Measurements from ENCODE around the gene ADGRL3.
A peak's percentile ranks its signal among the peaks of the same experiment; 100 is the strongest.
"Not testable (repeated sequence)": the region's sequence is repeated elsewhere in the genome, so short reads cannot be mapped to it uniquely, and the experiment has no call there.

Gene ADGRL3

DNA sequence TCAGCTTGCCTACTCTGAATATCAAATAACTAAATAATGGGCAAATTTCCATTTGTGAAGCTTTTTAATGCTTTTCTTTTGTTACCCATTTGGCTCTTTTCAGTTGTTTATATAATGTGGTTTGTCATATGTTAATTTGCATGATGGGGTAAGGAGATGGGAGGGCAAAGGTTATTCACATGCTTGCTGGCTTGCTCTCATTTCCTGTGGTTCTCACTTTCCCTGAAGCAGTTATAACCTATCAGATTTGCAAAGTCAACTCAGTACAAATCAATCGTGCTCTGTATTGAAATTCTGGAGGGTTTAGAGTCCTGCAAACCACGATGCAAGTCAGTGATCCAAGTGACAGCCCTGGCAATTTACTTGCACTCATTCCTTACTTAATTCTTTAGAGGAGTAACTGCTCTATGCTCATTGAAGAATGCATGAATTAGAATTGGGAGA is 711.2 kb downstream of the ADGRL3 start:
- DNase-seq (ENCODE audit: low spot score), result no peak

GRCh38 chr4:61913619-61914018 is 713.5 kb downstream of the ADGRL3 start:
- no peak for DNase-seq (ENCODE audit: low spot score)

GRCh38 chr4:61915501-61915900 is 715.4 kb downstream of the ADGRL3 start:
- DNase-seq (ENCODE audit: low spot score), result no peak

DNA sequence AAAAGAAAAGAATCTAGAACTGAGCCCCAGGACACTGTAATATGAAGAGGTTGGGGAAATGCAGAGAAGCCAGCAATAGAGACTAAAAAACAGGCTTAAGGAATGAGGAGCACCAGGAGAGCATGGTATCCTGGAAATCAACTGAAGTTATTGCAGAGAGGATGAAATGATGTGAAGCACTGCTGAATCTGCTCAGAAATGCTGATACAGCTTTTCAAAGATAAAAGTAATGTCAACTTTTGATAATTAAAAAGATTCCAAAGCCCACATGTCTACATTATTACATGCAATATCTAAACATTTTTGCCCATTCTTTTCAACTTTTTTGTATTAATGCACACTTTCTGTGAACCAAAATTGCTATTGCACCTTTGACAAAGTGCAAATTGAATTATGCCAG is 718.4 kb downstream of the ADGRL3 start:
- DNase-seq (ENCODE audit: low spot score), result no peak

DNA sequence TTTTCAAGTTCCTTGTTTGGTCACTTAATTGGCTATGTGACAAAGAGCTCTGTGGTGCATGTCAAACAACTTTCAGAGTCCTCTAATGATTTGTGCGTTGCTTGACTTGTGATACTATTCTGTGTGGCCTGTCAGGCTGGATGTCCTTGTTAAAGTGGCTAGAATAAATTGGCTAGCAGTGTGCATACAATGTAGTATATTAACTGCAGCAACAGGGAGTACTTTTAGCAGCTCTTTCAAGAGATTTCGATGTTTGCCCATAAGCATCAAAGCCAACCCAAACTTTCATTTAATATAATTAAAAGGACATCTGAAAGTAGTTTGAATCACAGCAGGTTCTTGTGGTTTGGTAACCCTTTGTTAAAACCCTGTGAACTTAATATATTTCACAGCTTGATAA is 718.9 kb downstream of the ADGRL3 start:
- no peak for DNase-seq (ENCODE audit: low spot score)

- no peak for DNase-seq (ENCODE audit: low spot score)
Observed at GRCh38 chr4:61919561-61919960, 719.4 kb downstream of the ADGRL3 start.

DNA sequence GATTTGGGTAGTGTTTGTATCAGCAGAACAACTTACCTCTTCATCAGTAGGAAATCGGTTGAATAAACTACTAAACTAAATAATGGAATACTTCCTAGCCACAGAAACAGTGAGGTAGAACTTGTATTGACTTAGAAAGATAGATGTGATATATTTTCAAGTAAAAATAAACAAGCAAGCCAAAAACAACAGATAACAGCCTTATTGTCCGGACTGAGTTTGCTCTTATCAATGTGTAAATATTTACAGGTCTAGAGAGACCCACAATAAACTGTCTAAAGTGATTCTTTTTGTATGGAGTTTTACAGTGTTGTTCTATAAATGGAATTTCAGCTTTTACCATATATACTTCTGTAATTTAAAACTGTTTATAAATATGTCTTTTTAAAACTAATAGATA is 721.8 kb downstream of the ADGRL3 start:
- no peak for DNase-seq (ENCODE audit: low spot score)

DNA sequence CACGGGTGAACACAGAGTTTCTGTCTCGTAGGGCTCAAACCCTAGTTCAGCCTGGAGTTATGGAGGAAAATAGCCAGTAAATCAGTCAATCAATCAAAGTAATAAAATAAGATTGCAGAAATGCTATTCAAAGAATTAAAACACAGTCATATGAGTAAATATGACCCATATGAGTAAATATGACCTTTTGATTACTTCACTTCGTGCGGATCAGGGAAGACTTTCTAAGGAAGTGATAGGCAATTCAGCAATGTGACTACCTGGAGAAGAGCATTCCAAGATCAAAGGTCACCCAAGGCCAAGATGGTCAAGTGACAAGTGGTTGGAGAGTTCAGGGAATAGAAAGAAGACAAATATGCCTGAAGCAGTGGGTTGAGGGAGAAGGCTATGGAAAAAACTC is 722.6 kb downstream of the ADGRL3 start:
- DNase-seq (ENCODE audit: low spot score), result no peak

DNA sequence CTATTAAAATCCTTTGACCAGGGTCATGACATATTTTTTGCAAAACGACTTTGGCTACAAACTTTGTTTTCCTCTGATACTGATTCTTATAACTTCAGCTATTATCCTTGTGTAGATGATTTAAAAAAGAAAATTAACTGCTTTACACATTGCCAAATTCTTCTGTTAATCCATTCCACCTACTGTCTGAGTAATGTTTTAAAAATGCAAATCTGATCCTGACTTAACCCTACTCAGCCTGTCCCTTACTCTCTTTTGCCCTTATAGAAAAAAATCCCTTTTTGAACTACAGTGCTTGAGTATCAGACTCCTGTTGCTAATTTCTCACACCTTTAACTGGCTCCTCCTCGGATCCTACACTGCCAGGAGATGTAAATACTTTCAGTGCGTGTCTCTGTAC is 723.1 kb downstream of the ADGRL3 start:
- no peak for DNase-seq (ENCODE audit: low spot score)

DNA sequence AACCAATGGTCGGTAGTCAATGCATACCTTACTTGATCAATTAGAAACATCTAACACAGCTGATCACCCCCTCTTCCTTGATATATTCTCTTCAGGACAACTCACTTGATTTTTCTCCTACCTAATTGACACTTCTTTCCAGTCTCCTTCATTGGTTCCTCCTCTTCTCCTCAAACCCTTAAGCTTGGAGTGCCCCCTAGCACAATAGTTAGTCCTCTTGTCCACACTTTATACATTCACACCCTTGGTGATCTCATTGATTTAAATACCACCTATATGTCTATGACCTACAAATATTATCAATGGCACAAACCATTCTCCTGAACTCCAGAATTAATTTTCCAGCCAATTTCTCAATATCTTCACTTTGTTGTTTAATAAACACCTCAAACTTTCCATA is 724.0 kb downstream of the ADGRL3 start:
- DNase-seq (ENCODE audit: low spot score), result no peak

DNA sequence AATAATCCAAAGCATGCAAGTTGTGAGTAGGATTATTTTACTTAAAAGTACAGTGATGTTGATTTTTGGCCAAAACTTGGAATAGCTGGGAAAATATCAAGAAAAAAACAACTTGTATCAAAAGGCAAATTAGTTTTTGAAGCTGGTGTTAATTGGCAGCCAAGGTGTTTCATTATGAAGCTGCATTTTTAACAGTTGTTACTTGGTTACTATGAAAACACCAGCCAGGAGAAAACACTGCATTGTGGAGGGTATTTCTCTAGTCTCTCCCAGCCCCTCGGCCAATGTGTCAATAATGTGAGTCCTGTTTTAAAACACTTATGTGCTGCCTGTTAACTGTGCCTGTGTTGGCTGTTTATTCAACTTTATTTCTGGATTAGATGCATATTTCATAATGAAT is 733.4 kb downstream of the ADGRL3 start:
- DNase-seq (ENCODE audit: low spot score), result peak; percentile 33

DNA sequence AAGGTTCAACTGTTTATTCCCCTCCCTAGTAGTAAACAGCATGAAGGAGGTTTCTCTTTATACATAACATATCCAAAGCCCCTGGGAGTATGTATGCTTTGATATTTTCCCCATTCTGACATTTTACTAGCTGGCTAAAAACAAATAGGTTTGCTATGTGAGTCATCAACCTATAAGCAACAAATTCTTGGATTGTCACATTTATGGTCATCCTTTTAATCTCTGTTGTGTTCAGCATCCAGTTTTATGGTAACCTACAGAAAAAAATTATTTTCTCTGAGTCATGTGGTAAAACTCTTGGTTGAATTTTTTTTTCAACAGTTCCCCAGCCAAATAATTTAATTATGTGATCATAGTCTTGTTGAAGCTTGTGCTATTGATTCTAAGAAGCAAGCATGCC is 734.1 kb downstream of the ADGRL3 start:
- no peak for DNase-seq (ENCODE audit: low spot score)

DNA sequence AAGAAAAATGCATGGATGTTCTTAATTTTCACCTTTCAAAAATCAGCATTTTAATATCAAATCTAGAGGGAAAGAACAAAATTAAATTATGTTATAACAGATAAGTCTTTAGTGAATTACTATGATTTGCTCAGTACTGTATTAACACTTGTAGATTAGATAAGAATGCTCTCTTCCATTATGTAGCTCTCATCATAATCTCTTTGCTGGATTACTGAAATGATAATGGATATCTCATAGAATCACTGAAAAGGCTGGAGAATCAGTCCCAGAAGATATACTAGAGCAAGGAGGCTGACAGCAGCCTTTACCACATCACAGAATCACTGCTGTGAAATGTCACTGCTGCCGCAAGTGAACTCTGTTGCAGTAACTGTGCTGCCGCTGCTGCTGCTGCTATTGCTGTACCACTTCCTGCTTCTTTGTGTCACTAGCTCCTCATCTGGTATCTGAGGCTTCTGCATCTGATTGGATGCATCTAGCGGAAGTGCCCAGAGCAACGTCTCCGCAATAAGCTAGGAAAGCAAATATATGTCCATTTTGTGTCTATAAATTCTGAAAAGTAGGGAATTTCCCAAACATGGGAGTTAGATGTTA is 738.2 kb downstream of the ADGRL3 start:
- DNase-seq (ENCODE audit: low spot score), result peak; percentile 48

DNA sequence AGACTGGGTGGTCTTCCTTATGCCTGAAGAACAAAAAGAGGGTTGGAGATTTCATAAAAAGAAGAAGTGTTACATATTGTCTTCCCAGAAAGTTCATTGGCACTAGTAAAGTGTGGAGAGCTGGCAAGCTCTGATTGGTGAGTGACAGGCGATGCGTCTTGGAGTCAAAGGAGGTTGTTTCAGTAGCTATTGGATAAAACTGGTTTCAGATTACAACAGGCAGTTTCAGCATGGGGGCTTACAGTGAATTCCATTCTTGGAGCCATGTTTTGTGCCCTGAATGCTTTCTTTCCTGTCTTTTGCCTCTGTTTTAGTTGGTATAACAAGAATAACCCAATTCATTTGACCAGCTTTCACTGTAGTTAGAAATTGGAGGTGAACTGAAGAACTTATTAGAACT is 750.5 kb downstream of the ADGRL3 start:
- DNase-seq (ENCODE audit: low spot score), result no peak

GRCh38 chr4:61953386-61953785 is 753.3 kb downstream of the ADGRL3 start:
- no peak for DNase-seq (ENCODE audit: low spot score)

GRCh38 chr4:61958591-61958990 is 758.5 kb downstream of the ADGRL3 start:
- no peak for DNase-seq (ENCODE audit: low spot score)

DNA sequence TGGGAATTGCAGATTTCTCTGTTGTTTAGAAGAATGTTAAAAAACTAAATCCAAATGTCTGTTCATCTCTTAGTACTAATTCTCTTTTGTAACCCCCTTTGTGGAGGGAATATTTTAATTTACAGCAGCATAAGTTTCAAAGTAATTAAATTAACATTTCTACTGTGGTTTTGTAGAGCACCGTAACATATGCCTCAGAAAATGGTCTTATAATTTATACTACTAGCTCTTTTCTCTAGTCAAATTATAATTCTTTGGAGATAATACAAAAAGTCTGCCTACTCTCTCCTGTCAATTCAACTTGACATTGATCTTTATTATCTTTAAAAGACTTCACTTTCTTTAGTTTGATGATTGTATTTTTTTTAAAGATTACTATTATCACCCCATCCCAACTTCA is 759.0 kb downstream of the ADGRL3 start:
- no peak for DNase-seq (ENCODE audit: low spot score)

- no peak for DNase-seq (ENCODE audit: low spot score)
Observed at GRCh38 chr4:61984260-61984909, 784.3 kb downstream of the ADGRL3 start.

- peak; percentile 19 for DNase-seq (ENCODE audit: low spot score)
Observed at GRCh38 chr4:61985426-61985825, 785.3 kb downstream of the ADGRL3 start.

GRCh38 chr4:61986929-61987328 is 786.8 kb downstream of the ADGRL3 start:
- DNase-seq (ENCODE audit: low spot score), result not testable (repeated sequence)

DNA sequence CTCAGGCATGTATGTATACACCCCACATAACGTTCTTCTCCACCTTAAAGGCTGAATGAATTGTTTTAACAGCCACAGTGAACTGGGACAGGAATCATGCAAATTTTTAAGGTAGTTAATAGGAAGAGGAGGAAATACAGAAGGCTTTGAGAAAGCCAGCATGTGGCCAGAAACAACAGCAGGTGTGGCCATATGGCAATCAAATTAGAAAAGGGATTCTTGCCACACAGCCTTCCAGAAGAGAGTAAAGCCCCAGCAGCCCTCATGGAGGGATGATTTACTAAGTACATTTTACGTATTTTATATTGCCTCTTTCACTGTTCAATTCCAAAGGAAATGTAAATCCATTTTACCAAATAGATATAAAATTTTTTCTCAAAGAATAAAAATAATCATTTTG is 792.2 kb downstream of the ADGRL3 start:
- DNase-seq (ENCODE audit: low spot score), result no peak

DNA sequence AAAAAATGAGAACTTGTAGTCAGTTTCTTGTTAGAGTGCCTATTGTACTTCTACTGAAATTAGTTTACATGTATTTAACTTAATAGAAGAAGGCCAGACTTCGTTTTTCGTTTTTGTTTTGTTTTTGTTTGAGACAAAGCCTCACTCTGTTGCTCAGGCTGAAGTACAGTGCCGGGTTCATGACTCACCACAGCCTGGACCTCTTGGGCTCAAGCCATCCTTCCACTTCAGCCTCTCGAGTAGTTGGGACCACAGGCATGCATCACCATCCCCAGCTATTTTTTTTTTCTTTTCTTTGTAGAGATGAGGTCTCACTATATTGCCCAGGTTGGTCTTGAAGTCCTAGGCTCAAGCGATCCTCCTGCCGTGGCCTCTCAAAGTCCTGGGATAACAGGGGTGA is 793.9 kb downstream of the ADGRL3 start:
- no peak for DNase-seq (ENCODE audit: low spot score)

GRCh38 chr4:61995717-61996340 is 795.7 kb downstream of the ADGRL3 start:
- no peak for DNase-seq (ENCODE audit: low spot score)

DNA sequence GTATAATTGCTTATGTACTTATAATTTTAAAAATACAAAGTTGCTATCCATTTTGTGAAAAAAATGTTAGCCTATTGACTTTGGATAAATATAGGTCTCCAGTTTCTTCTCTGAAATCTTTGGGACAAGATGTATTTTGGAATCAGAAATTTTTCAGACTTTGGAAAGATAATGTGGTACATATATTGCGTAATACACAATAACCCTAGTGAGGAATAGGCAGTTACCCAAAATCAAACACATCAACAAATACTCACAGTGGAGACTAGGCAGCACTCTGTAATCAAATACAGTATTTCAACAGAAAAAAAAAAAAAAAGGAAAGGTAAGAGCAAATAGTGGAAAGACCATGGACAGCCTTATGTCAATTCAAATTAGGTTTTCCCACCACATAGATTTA is 796.8 kb downstream of the ADGRL3 start:
- DNase-seq (ENCODE audit: low spot score), result no peak
